Lower lobe of right lung (tissue), 2 donors: ENCODE data around the gene CASD1. TPM values are rescaled to one million over a fixed set of nuclear protein-coding genes. Genes with fewer than 3 reads are reported as not detected.

ENCODE experiments used
- ATAC-seq, 2 donors: fragments of 200-7000 bp; cut with Tn5 transposase; one replicate each; pipeline ENCODE4 v1.9.1; 2020 to 2022; ENCODE audit warnings: mild to moderate bottlenecking in 2 of 2, moderate library complexity in 2 of 2
- DNase-seq: peaks from one replicate; pipeline ENCODE4 v3.0.0-alpha.2; 2020
- H3K27ac ChIP-seq: fragments of 200-600 bp; one replicate; pipeline ENCODE4 v1.8.0; 2022
- H3K27me3 ChIP-seq: fragments of 200-600 bp; one replicate; pipeline ENCODE4 v1.8.0; 2022; ENCODE audit warnings: low read depth
- H3K36me3 ChIP-seq: fragments of 200-600 bp; one replicate; pipeline ENCODE4 v1.8.0; 2022; ENCODE audit warnings: mild to moderate bottlenecking
- H3K4me1 ChIP-seq: fragments of 200-600 bp; one replicate; pipeline ENCODE4 v1.8.0; 2022
- H3K4me3 ChIP-seq: fragments of 200-600 bp; one replicate; pipeline ENCODE4 v1.8.0; 2022; ENCODE audit warnings: mild to moderate bottlenecking
- H3K9me3 ChIP-seq: fragments of 200-600 bp; one replicate; pipeline ENCODE4 v1.8.0; 2022
- CTCF ChIP-seq: fragments of 200-600 bp; IDR thresholded peaks from one replicate; pipeline ENCODE4 v1.8.0; 2022; ENCODE audit warnings: antibody characterized with exemption, mild to moderate bottlenecking
- intact Hi-C: fragments of 100-400 bp; cut with DNase I; formaldehyde crosslinking; loops from one replicate; pipeline ENCODE4 v1.11.0; 2022
- total RNA-seq: library from RNA; stranded (reverse); fragmentation: NEBNext Ultra II Directional; extraction: Animal tissue kit (Norgen Biotek cat#: 25700); gene quantifications from one replicate; pipeline ENCODE4 v1.2.1, GENCODE V29; 2021
- donor health status: DM: no; HTN: yes; CAD: no; lungs with severe emphysema.

The CASD1 gene
- total RNA-seq, 1 donor from 2014 or later, result 27.3 TPM

- no peaks in the 10 kb centered on the region for H3K9me3 ChIP-seq
Observed at GRCh38 chr7:94477878-94478277, 31.7 kb upstream of the CASD1 start.

GRCh38 chr7:94478648-94479214 lies 30.9 kb upstream of the CASD1 start:
- H3K9me3 ChIP-seq, result no peaks in the 10 kb centered on the region
- TF ChIP-seq CTCF, result no peak
- ATAC-seq (no peak), DNase-seq (no peak)
- intact Hi-C loops, result no loop called here
- H3K27ac ChIP-seq, result no peak overlapping the region
- H3K4me3 ChIP-seq, result no peak overlapping the region
- no peaks in the 10 kb centered on the region for H3K27me3 ChIP-seq
- H3K4me1 ChIP-seq, result no peaks in the 10 kb centered on the region
- H3K36me3 ChIP-seq, result no peaks in the 10 kb centered on the region

More at GRCh38 chr7:94477878-94478277, 31.7 kb upstream of the CASD1 start:
- intact Hi-C loops, result no loop called here
- no peak overlapping the region for H3K4me3 ChIP-seq
- no peak for TF ChIP-seq CTCF
- no peaks in the 10 kb centered on the region for H3K27me3 ChIP-seq
- H3K36me3 ChIP-seq, result no peaks in the 10 kb centered on the region
- no peaks in the 10 kb centered on the region for H3K4me1 ChIP-seq
- no peak overlapping the region for H3K27ac ChIP-seq
- no peak for DNase-seq
- ATAC-seq, result no peak

- DNase-seq (no peak), ATAC-seq (no peak)
- Histone ChIP-seq H3K9me3 (no peaks in the 10 kb centered on the region), H3K27me3 (no peaks in the 10 kb centered on the region), H3K36me3 (no peaks in the 10 kb centered on the region), H3K4me1 (no peaks in the 10 kb centered on the region), H3K4me3 (no peak overlapping the region), H3K27ac (no peak overlapping the region)
- intact Hi-C loops, result no loop called here
- TF ChIP-seq CTCF, result no peak
Observed at GRCh38 chr7:94481279-94481678, 28.3 kb upstream of the CASD1 start.

GRCh38 chr7:94482796-94483195 lies 26.8 kb upstream of the CASD1 start:
- Histone ChIP-seq H3K9me3 (no peaks in the 10 kb centered on the region), H3K36me3 (no peaks in the 10 kb centered on the region), H3K27me3 (no peaks in the 10 kb centered on the region), H3K27ac (no peak overlapping the region), H3K4me1 (no peaks in the 10 kb centered on the region), H3K4me3 (no peak overlapping the region)
- TF ChIP-seq CTCF, result no peak
- no peak for DNase-seq
- intact Hi-C loops, result no loop called here
- no peak for ATAC-seq

GRCh38 chr7:94483843-94484242 lies 25.8 kb upstream of the CASD1 start:
- Histone ChIP-seq H3K4me1 (no peaks in the 10 kb centered on the region), H3K9me3 (no peaks in the 10 kb centered on the region), H3K36me3 (no peaks in the 10 kb centered on the region), H3K4me3 (no peak overlapping the region), H3K27ac (no peak overlapping the region), H3K27me3 (no peaks in the 10 kb centered on the region)
- ATAC-seq, result no peak
- intact Hi-C loops, result no loop called here
- no peak for TF ChIP-seq CTCF
- no peak for DNase-seq
